M059J (cell line): ENCODE data around the gene KRTAP4-6. TPM values are rescaled to one million over a fixed set of nuclear protein-coding genes. Genes with fewer than 3 reads are reported as not detected.
"Not testable (repeated sequence)": the region's sequence is repeated elsewhere in the genome, so short reads cannot be mapped to it uniquely, and the experiment has no call there.

ENCODE experiments used
- DNase-seq: peaks from one replicate; pipeline ENCODE4 v3.0.0-alpha.2; 2012; ENCODE audit warnings: low read depth
- total RNA-seq: library from RNA; depleted of rRNA; stranded (reverse); fragments of >200 nt; shearing (Covaris generic); gene quantifications from 2 replicates; pipeline ENCODE4 v1.2.3, GENCODE V29; 2014

Gene KRTAP4-6
- total RNA-seq, 1 experiment from 2014 or later: not detected

GRCh38 chr17:41147531-41148204 lies 7.3 kb upstream of the KRTAP4-6 start:
- no peak for DNase-seq

DNA sequence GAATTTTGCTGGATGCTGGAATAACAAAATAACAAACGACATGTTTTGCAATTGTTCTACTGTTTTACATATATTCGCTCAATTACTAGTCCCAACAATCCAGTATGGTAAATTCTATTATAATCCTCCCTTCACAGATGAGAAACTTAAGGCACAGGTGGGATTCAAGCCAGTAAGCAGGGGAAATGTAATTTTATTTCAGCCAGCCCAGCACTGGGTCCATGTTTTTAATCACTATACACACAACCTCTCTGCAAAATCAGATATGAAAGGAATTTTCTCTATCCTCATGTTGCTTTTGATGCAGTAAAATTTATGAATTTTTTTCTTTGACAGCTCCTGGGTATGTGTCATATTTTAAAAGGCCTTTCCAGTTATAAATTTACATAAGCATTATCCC lies 4.9 kb upstream of the KRTAP4-6 start:
- DNase-seq: no peak

DNA sequence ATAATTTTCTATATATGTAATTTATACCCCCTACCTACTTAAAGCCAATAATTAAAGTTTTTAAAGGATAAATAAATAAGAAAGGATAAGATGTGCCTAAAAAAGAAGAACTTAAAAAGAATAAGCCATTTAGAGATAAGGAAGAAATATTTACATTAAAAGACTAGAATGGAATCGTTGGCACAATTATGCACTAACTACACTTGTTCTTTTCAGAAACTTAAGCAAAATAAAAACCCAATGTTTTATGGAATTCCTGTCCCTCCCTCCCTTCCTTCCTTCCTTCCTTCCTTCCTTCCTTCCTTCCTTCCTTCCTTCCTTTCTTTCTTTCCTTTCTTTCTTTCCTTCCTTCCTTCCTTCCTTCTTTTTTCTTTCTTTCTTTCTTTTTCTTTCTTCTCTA lies 4.5 kb upstream of the KRTAP4-6 start:
- no peak for DNase-seq

DNA sequence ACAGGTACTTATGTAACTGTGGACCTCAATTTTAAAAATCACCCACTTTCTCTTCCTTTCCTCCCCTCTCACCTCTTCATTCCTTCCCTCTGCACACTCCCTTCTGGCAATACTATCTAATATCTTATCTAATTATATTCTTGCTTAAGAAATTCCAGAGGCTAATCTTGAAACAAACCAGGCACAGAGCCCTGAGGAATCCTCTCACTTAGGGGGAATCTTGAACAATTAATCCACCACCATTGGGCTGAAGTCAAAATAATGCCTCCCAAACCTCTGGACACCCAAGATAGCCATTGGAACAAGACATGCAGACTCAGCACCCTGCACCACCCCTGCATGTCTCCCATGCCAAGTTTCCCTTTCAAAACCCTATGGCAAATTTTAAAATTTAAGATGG lies 1.0 kb upstream of the KRTAP4-6 start:
- no peak for DNase-seq

DNA sequence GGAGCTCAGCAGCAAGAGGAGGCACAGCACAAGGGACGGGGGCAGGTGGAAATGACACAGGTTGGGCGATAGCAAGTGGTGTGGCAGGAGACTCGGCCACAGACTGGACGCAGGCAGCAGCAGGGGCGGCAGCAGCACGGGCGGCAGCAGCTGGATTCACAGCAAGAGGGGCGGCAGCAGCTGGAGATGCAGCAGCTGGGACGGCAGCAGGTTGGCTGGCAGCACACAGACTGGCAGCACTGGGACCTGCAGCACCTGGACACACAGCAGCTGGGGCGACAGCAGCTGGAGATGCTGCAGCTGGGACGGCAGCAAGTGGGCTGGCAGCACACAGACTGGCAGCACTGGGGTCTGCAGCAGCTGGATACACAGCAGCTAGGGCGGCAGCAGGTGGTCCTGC lies 479 bp downstream of the KRTAP4-6 start:
- not testable (repeated sequence) for DNase-seq

- no peak for DNase-seq
Measured at GRCh38 chr17:41133880-41134735, 6.2 kb downstream of the KRTAP4-6 start.

DNA sequence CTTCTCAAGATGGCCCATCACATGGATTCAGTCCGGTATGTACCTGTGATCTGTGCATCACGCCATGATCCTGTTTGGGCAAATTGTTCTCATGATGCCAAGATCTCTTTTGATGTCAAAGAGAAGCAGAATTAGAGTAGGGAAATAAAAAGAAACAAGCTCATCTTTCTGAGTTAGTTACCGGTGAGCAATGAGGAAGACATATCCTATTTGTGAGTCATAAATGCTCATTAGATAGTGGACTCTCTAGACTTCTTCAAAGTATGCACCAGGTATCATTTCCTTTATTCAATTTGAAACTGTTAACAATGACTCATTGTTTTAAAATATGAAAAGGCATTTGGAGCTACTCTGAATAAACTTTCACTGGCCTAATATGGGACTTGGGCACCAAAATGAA lies 8.4 kb downstream of the KRTAP4-6 start:
- peak; percentile 65 for DNase-seq

GRCh38 chr17:41127371-41127770 lies 13.0 kb downstream of the KRTAP4-6 start:
- no peak for DNase-seq

- no peak for DNase-seq
Measured at GRCh38 chr17:41126412-41126811, 13.9 kb downstream of the KRTAP4-6 start.

DNA sequence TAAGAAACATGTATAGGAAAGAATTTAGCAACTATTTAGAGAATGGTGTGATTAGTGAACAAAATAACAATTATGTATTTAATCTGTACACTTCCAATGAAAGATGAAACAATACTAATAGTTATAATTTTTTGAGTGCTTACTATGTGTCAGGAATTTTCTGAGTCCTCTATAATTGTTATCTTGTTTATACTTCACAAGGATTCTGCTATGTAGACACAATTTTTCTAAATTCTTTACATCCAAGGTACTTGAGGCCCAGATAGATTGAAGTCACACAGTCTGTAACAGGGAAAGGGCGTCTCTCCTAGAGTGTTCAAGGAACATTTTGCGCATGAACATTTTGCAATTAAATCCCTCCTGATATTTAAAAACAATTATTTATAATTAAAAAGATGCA lies 15.3 kb downstream of the KRTAP4-6 start:
- no peak for DNase-seq

DNA sequence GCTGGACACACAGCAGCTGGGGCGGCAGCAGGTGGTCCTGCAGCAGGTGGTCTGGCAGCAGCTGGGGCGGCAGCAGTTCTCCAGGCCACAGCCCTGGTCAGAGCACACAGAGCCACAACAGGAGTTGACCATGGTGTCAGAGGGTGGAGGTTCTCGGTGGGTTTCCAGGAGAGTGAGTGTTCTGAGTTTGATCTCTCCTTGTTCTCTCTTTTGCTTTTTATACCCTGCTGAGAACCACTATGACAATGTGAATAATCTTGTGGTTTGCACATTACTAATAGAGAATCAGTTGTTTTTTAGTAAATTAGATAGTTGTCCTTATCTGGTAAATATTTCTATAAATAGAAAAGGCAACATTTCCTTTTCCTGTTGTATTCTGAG lies 16.4 kb downstream of the KRTAP4-6 start, which contains the start of gene KRTAP4-12:
Gene KRTAP4-12, minus strand, starts transcription at position 192 of the 381 bp plus-strand sequence. Its CDS starts 60 bp downstream, at position 132.
- DNase-seq: not testable (repeated sequence)

DNA sequence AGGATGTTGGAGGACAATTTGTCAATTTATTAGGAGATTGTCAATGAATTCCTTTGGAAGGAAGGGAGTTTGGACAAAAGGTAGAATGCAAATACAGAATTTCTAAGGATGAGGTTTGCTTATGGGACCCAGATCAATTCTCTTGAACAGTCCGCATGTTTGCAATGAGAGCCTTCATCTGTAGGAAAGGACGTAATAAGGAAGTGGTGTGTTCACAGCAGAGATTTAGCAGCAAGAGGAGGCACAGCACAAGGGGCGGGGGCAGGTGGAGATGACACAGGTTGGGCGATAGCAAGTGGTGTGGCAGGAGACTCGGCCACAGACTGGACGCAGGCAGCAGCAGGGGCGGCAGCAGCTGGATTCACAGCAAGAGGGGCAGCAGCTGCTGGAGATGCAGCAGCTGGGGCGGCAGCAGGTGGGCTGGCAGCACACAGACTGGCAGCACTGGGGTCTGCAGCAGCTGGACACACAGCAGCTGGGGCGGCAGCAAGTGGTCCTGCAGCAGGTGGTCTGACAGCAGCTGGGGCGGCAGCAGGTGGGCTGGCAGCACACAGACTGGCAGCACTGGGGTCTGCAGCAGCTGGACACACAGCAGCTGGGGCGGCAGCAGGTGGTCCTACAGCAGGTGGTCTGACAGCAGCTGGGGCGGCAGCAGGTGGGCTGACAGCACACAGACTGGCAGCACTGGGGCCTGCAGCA lies 16.9 kb downstream of the KRTAP4-6 start:
- DNase-seq: not testable (repeated sequence)

DNA sequence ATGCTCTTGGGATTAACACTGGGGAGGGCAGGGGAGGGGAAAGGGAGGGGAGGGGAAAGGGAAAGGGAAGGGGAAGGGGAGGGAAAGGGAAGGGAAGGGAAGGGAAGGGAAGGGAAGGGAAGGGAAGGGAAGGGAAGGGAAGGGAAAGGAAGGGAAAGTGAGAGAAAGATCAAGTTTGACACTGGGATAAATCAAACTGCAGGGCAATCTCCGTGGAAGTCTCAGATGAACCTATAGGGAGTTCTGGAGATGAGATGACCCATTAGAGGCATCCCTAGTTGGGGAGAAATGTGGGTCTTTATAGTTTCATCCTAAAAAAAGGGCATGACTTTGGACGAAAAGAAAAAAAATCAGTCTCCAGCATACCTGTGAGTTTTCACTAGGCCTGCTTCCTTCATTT lies 18.6 kb downstream of the KRTAP4-6 start:
- no peak for DNase-seq

- not testable (repeated sequence) for DNase-seq
Measured at GRCh38 chr17:41119696-41120690, 20.4 kb downstream of the KRTAP4-6 start.

- no peak for DNase-seq
Measured at GRCh38 chr17:41118721-41119120, 21.6 kb downstream of the KRTAP4-6 start.

- not testable (repeated sequence) for DNase-seq
Measured at GRCh38 chr17:41117846-41118386, 22.4 kb downstream of the KRTAP4-6 start, which contains the start of gene KRTAP4-11. Gene KRTAP4-11, minus strand, starts transcription at chr17:41118373. Its CDS starts 58 bp downstream, at chr17:41118315.

DNA sequence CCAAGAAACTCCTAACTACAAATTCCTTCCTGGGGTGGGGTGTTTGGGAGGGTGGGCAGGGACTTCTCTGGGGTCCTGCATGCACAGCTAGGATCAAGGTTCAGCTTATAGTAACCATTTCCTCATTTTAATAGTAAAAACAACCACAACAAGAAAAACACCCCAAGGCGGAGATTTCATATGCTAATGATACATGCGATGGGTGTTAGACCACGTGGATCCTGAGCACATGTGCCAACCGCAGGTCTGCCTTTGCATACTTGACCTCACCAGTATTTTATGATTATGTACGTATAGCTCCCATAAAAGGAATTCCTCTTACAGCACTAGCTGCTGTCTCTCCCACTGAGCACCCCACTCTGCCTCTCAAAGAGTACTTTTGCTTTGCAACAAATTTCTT lies 24.0 kb downstream of the KRTAP4-6 start:
- DNase-seq: no peak

- no peak for DNase-seq
Measured at GRCh38 chr17:41111151-41111885, 29.0 kb downstream of the KRTAP4-6 start.

DNA sequence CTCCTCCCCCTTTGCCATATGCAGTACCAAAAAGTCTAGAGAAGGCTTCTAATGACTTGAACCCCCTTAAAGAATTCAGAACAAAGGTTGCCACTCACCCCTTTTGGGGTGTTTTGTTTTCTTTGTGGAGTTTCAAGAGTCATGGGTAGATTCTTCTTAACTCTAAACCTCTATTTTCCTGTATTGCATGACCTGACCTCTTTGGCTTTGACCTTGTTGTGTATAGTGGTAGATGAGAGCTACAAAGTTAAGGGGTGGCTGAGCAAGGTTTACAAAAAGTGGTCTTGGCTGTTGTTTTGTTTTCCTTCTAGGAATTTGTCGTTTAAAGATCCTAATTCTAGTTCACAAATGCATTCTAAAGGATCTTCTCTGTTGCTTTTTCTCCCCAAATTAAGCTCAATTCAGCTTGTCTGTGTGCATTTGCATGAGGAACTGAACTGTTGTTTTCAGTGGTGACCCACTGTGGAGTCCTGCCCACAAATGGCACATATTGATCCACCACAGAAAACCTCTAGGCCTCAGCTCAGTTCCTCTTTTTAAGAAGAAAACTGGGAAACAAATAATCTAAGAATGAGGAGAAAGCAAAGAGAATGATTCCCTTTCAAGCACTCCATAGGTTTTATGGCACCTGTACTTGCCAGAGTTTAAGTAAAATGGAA lies 31.5 kb downstream of the KRTAP4-6 start:
- not testable (repeated sequence) for DNase-seq
